LNCAP (cell line): ENCODE measurements around the gene NID1.

ENCODE experiments used
- TF ChIP-seq, protein P1 (sequence below): fragments of 450-650 bp; IDR thresholded peaks from 2 replicates; pipeline ENCODE4 v1.5.1; 2017; ENCODE audit warnings: mild to moderate bottlenecking

The NID1 gene

DNA sequence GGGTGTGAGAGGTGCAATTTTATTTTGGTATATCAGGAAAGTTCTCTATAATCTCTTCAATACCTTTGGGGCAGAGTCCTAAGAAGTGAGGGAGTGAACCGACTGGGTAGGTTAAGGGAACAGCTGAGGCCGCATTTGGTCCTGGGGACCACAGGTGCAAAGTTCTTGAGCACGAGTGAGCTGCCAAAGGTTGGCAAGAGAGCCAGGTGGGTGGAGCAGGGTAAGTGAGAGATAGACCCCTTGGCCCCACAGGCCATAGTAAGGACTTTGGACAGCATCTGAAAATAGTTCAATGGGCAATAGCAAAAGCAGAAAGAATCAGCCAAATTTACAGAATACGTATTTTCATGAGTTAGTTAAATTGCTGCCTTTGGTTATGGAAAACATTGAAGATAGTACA, 11.0 kb upstream of the NID1 start:
- TF ChIP-seq, protein P1, sequence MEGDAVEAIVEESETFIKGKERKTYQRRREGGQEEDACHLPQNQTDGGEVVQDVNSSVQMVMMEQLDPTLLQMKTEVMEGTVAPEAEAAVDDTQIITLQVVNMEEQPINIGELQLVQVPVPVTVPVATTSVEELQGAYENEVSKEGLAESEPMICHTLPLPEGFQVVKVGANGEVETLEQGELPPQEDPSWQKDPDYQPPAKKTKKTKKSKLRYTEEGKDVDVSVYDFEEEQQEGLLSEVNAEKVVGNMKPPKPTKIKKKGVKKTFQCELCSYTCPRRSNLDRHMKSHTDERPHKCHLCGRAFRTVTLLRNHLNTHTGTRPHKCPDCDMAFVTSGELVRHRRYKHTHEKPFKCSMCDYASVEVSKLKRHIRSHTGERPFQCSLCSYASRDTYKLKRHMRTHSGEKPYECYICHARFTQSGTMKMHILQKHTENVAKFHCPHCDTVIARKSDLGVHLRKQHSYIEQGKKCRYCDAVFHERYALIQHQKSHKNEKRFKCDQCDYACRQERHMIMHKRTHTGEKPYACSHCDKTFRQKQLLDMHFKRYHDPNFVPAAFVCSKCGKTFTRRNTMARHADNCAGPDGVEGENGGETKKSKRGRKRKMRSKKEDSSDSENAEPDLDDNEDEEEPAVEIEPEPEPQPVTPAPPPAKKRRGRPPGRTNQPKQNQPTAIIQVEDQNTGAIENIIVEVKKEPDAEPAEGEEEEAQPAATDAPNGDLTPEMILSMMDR, result no peak

DNA sequence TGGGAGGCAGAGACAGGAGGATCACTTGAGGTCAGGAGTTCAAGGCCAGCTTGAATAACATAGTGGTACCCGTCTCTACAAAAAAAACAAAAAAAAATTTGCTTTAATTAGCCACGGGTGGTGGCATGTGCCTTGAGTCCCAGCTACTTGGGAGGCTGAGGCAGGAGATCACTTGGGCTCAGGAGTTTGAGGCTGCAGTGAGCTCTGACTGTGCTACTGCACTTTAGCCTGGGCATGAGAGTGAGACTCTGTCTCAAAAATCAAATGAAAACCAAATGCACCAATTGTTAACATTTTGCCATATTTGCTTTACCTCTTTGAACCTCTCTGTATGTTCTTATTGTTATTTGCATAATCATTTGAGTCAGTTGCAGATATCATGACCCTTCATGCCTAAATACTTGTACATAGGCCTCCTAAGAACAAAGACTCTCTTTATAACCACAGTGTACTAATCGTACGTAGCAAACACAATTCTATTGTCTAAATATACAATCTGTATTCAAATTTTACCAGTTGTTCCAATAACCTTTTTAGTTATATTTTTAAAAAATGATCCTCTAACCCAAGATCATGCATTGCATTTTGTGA, 8.5 kb upstream of the NID1 start:
- TF ChIP-seq, protein P1, result no peak

DNA sequence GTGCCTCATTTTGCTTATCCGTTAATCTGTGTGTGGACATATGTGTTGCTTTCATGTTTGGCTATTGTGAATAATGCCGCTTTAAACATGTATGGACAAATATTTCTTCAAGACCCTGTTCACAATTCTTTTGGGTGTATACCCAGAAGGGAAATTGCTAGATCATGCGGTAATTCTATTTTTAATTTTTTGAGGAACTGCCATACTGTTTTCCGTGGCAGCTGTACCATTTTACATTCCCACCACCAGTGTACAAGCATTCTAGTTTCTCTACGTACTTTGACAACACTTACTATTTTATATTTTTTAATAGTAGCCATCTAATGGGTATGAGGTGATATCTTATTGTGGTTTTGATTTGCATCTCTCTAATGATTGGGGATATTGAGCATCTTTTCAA, 7.1 kb upstream of the NID1 start:
- TF ChIP-seq, protein P1, result no peak

DNA sequence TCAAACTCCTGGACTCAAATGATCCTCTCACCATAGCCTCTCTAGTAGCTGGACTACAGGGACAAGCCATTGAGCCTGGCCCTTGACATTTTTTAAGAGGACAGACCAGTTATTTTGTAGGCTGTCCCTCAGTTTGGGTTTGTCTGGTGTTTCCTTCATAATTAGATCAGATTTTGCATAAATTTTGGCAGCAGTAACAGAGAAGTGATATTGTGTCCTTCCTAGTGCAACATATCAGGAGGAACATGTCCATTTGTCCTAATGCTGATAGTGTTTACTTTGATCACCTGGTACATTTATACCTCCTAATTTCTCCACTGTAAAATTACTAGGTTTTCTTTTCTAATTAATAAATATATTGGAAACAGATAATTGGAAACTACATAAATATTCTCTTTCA, 5.9 kb upstream of the NID1 start:
- TF ChIP-seq, protein P1, result no peak

DNA sequence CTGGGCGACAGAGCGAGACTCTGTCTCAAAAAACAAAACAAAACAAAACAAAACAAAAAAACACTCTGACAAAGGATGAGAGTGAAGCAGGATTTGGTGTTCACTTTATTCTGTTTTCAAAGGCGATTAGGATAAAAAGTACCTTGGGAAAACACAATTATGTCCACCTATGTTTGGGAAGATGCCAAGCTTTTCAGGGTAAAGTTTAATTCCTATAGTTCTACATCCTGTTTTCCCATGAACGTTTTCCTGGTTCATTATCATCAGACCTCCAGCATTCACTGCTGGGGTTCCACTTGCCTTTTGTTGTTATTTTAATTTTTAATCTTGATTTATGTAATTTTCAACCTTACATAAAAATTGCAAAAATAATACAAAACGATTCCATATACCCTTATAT, 4.9 kb upstream of the NID1 start:
- TF ChIP-seq, protein P1, result no peak

DNA sequence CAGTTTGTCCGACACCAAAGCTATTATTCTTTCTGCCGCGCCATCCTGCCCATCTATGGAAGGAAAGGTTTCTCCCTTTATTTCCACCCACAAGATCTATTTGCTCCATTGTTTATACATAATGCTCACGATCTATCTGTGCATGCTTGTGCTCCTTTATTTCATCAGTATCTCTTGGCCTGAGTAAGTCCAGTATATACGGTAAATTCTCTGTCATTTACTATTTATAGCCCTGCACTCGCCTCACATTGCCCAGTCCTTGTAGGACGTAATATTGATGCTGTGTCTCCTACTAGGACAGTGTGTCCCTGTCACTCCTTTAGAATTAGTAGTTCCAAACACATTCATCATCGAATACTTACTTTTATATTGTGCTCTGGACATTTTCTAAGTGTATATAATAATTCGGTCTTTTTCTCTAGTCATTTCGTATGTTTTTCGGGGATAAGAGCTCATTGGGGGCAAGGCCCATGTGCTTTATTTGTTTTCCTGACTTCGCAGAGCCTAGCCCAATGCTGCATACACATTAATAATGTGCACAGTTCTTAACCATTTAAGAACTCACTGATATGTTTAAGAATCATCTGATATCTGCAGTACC, 3.1 kb upstream of the NID1 start:
- TF ChIP-seq, protein P1, result no peak

DNA sequence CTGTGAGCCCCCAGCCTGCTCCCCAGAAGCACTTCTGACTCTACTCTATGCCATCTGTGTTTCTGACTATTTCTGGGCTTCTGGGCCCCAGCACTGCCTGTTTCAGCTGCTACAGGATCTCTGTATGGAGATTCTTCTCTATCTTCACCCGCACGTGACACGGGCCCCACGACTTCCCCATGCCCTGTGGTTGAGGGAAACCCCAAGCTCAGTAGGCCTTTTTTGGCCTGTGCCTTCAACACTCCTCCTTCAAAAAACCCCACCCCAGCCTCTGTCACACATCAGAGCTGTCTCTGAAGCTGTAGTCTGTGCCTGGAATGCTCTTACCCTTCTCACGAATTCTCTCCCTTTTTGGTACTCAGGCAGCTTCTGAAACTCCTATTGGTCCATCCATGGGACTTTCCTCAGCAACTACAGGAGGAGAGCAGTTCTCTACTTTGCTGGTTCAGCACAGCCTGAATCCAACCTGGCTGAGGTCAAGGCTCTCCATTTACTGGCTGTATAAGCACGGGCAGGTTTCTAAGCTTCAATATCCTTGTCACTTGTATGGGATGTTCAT, 2.0 kb upstream of the NID1 start:
- TF ChIP-seq, protein P1, result no peak

DNA sequence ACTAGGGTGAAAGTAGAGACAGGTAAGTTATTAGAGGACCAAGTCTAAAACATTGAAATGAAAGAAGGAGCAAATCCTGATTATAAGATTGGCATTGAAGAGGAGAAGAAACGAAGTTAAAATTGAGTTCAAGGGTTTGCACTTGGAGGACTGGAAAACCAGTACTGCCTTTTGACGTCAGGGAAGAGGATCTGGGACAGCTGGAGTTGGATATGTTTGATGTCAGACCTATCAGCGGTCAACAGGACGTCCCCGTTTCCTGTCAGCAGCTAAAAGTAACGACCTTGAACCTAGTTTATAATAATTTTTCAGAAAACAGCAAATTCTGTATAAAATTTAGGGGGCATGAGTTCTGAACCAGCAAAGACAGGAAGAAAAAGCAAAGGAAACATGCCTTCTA, 1.2 kb upstream of the NID1 start:
- TF ChIP-seq, protein P1, result no peak
